CD4-positive, alpha-beta T cell treated with Interleukin-21 for 1 hour (primary cell): ENCODE data around the gene PPM1F.
"Not testable (repeated sequence)": the region's sequence is repeated elsewhere in the genome, so short reads cannot be mapped to it uniquely, and the experiment has no call there.

Experiments
- DNase-seq: peaks from one replicate; pipeline ENCODE4 v3.0.0-alpha.2; 2020

PPM1F gene

DNA sequence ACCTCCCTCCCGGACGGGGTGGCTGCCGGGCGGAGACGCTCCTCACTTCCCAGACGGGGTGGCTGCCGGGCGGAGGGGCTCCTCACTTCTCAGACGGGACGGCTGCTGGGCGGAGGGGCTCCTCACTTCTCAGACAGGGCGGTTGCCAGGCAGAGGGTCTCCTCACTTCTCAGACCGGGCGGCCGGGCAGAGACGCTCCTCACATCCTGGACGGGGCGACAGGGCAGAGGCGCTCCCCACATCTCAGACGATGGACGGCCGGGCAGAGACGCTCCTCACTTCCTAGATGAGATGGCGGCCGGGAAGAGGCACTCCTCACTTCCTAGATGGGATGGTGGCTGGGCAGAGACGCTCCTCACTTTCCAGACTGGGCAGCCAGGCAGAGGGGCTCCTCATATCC, 68.7 kb downstream of the PPM1F start:
- not testable (repeated sequence) for DNase-seq

DNA sequence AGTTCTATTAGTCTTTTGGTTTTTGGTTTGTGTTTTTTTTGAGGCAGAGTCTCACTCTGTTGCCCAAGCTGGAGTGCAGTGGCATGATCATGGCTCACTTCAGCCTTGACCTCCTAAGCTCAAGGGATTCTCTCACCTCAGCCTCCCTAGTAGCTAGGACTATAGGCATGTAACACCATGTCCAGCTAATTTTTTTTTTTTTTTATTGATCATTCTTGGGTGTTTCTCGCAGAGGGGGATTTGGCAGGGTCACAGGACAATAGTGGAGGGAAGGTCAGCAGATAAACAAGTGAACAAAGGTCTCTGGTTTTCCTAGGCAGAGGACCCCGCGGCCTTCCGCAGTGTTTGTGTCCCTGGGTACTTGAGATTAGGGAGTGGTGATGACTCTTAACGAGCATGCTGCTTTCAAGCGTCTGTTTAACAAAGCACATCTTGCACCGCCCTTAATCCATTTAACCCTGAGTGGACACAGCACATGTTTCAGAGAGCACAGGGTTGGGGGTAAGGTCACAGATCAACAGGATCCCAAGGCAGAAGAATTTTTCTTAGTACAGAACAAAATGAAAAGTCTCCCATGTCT, 69.8 kb downstream of the PPM1F start:
- DNase-seq = not testable (repeated sequence)

GRCh38 chr22:21881841-21882753, 70.6 kb downstream of the PPM1F start:
- no peak for DNase-seq

- DNase-seq = peak; percentile 17
Measured at GRCh38 chr22:21876486-21877176, 76.0 kb downstream of the PPM1F start.

GRCh38 chr22:21874953-21875352, 77.7 kb downstream of the PPM1F start:
- not testable (repeated sequence) for DNase-seq

GRCh38 chr22:21873619-21874018, 79.0 kb downstream of the PPM1F start:
- DNase-seq = no peak

- DNase-seq = not testable (repeated sequence)
Measured at GRCh38 chr22:21872741-21873140, 79.9 kb downstream of the PPM1F start.
